HEK293T (cell line): ENCODE measurements around the gene PIAS1.
"Not testable (repeated sequence)": the region's sequence is repeated elsewhere in the genome, so short reads cannot be mapped to it uniquely, and the experiment has no call there.

ENCODE experiments used
- CTCF ChIA-PET: fragments of 350-600 bp; formaldehyde crosslinking; extraction: SDS; loops from one replicate; lab custom pipeline; 2021; ENCODE audit warnings: antibody characterized with exemption, inconsistent platforms; lab: Yijun Ruan, JAX
- POLR2A ChIA-PET: fragments of 350-600 bp; formaldehyde crosslinking; extraction: SDS; loops from one replicate; lab custom pipeline; 2020; ENCODE audit warnings: antibody characterized with exemption, inconsistent platforms; lab: Yijun Ruan, JAX
- DNase-seq: peaks from one replicate; pipeline ENCODE4 v3.0.0; 2012; ENCODE audit warnings: mixed read lengths; ENCODE audit errors: extremely low spot score
- ARNT ChIP-seq: fragments of 450-650 bp; IDR thresholded peaks from 2 replicates; pipeline ENCODE4 v1.6.1; 2017; ENCODE audit warnings: mild to moderate bottlenecking
- BHLHE40 ChIP-seq: fragments of 450-650 bp; IDR thresholded peaks from 2 replicates; pipeline ENCODE4 v1.6.1; 2016; ENCODE audit warnings: mild to moderate bottlenecking, moderate library complexity, borderline replicate concordance
- CTBP1 ChIP-seq: fragments of 450-650 bp; IDR thresholded peaks from 2 replicates; pipeline ENCODE4 v1.6.1; 2016; ENCODE audit warnings: borderline replicate concordance
- ELF4 ChIP-seq: fragments of 450-650 bp; IDR thresholded peaks from 2 replicates; pipeline ENCODE4 v1.6.1; 2017; ENCODE audit warnings: antibody characterized with exemption
- FOXA1 ChIP-seq: fragments of 450-650 bp; IDR thresholded peaks from 2 replicates; pipeline ENCODE4 v1.6.1; 2016; ENCODE audit warnings: mild to moderate bottlenecking
- FOXK2 ChIP-seq: fragments of 450-650 bp; IDR thresholded peaks from 2 replicates; pipeline ENCODE4 v1.6.1; 2016; ENCODE audit warnings: mild to moderate bottlenecking
- FOXM1 ChIP-seq: fragments of 450-650 bp; IDR thresholded peaks from 2 replicates; pipeline ENCODE4 v1.6.1; 2017; ENCODE audit warnings: mild to moderate bottlenecking, borderline replicate concordance
- HDGF ChIP-seq: fragments of 450-650 bp; IDR thresholded peaks from 2 replicates; pipeline ENCODE4 v1.6.1; 2017; ENCODE audit warnings: antibody characterized with exemption, borderline replicate concordance
- L3MBTL2 ChIP-seq: fragments of 450-650 bp; conservative IDR thresholded peaks from 2 replicates; pipeline ENCODE4 v1.6.1; 2016; ENCODE audit warnings: mild to moderate bottlenecking
- LEF1 ChIP-seq: fragments of 450-650 bp; IDR thresholded peaks from 2 replicates; pipeline ENCODE4 v1.6.1; 2017; ENCODE audit warnings: mild to moderate bottlenecking, borderline replicate concordance
- NFRKB ChIP-seq: fragments of 450-650 bp; IDR thresholded peaks from 2 replicates; pipeline ENCODE4 v1.6.1; 2016; ENCODE audit warnings: mild to moderate bottlenecking, moderate library complexity
- SP1 ChIP-seq: fragments of 450-650 bp; IDR thresholded peaks from 2 replicates; pipeline ENCODE4 v1.6.1; 2017
- SUZ12 ChIP-seq: fragments of 450-650 bp; IDR thresholded peaks from 2 replicates; pipeline ENCODE4 v1.6.1; 2016; ENCODE audit warnings: mild to moderate bottlenecking
- TARDBP ChIP-seq: fragments of 450-650 bp; IDR thresholded peaks from 2 replicates; pipeline ENCODE4 v1.6.1; 2016
- ZNF384 ChIP-seq: fragments of 450-650 bp; IDR thresholded peaks from 2 replicates; pipeline ENCODE4 v1.6.1; 2016
- TF ChIP-seq, protein P1 (sequence below): fragments of 450-650 bp; IDR thresholded peaks from 2 replicates; pipeline ENCODE4 v1.6.1; 2016

Gene PIAS1

DNA sequence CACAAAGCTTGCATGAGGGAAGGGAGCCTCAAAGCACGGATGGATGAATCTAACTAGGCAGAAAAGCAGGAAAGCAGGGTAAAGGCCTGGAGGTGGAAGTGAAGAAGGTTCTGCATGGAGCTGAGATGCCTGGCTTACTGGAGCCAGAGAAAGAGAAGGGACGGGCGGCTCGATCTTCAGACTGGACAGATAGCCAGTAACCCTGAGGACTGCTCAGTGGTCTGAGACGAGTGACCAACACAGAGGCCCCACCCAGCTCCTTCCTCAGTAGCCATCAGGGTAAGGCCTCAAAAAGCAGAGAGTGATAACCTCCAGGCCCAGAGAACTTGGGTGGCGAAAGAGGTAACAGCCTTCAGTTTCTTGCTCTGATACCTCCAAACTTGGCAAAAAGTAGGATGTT lies 169.1 kb downstream of the PIAS1 start:
- peak; percentile 2 for DNase-seq
- TF ChIP-seq CTBP1 = no peak
- TF ChIP-seq ELF4 = no peak
- no peak for TF ChIP-seq FOXK2
- TF ChIP-seq SP1 = no peak
- TF ChIP-seq L3MBTL2 = no peak
- TF ChIP-seq NFRKB = no peak
- TF ChIP-seq FOXA1 = no peak
- TF ChIP-seq TARDBP = no peak
- TF ChIP-seq ARNT = no peak
- ChIA-PET POLR2A (no interaction called here), CTCF (interaction anchor here (0.7 kb wide), 1 partner anchor 27 kb away, joined by 3 read pairs; no protein-coding TSS in a partner anchor)

GRCh38 chr15:68224108-68224507 lies 170.0 kb downstream of the PIAS1 start:
- CTCF ChIA-PET = interaction anchor here (0.6 kb wide), 1 partner anchor 29 kb away, joined by 4 read pairs; no protein-coding TSS in a partner anchor

DNA sequence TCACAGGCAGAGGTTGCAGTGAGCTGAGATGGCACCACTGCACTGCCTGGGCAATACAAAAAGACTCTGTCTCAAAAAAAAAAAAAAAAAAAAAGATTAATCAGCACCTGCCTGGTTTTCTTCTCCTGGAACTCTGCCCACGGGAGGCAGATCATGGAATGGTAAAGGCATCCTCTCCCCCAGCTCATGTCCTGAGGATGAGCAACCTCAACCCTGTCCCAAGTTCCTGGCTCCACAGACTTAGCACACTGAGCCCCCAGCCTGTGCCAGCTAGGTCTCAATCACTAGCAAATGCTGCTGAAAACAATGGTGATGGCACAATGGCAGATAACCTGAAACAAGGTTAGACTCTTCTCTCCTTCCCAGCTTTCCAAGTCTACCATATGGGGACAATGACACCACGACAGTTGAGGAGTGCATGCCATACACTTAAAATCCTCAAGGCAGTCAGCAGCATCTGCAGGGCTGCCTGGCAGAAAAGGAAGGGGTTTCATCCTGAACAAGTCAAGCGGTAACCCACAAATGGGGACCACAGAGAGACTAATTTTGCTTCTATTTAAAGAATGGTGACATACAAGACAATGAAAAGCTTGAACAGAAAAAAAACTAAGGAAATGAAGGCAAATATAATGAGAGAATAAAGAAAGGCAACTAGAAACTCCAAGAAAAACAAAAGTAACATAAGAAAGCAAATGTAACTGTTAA lies 170.6 kb downstream of the PIAS1 start:
- CTCF ChIA-PET = no interaction called here
- peak; percentile 4 for DNase-seq
- POLR2A ChIA-PET = interaction anchor here (1.4 kb wide), 1 partner anchor 53 kb away, joined by 4 read pairs; the partner anchor contains the start of gene FEM1B
- TF ChIP-seq FOXK2 = no peak
- no peak for TF ChIP-seq LEF1
- TF ChIP-seq SUZ12 = no peak
- TF ChIP-seq HDGF = no peak
- no peak for TF ChIP-seq SP1
- no peak for TF ChIP-seq FOXM1
- no peak for TF ChIP-seq ARNT
- TF ChIP-seq ELF4 = no peak

More at GRCh38 chr15:68224108-68224507, 170.0 kb downstream of the PIAS1 start:
- DNase-seq = no peak
- no peak for TF ChIP-seq BHLHE40
- TF ChIP-seq ZNF384 = no peak
- no peak for TF ChIP-seq CTBP1
- TF ChIP-seq FOXM1 = no peak
- TF ChIP-seq TARDBP = no peak
- TF ChIP-seq SUZ12 = no peak
- TF ChIP-seq SP1 = no peak
- no peak for TF ChIP-seq L3MBTL2
- no peak for TF ChIP-seq HDGF
- no peak for TF ChIP-seq ARNT
- TF ChIP-seq ELF4 = no peak
- TF ChIP-seq LEF1 = no peak
- no peak for TF ChIP-seq NFRKB
- TF ChIP-seq FOXA1 = no peak
- no peak for TF ChIP-seq FOXK2
- TF ChIP-seq, protein P1, sequence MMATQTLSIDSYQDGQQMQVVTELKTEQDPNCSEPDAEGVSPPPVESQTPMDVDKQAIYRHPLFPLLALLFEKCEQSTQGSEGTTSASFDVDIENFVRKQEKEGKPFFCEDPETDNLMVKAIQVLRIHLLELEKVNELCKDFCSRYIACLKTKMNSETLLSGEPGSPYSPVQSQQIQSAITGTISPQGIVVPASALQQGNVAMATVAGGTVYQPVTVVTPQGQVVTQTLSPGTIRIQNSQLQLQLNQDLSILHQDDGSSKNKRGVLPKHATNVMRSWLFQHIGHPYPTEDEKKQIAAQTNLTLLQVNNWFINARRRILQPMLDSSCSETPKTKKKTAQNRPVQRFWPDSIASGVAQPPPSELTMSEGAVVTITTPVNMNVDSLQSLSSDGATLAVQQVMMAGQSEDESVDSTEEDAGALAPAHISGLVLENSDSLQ = no peak
- POLR2A ChIA-PET = interaction anchor here (1.4 kb wide), 1 partner anchor 53 kb away, joined by 4 read pairs; the partner anchor contains the start of gene FEM1B

- DNase-seq, CTCF ChIA-PET: not testable (repeated sequence)
- POLR2A ChIA-PET = interaction anchor here (1.4 kb wide), 1 partner anchor 52 kb away, joined by 4 read pairs; the partner anchor contains the start of gene FEM1B
These were observed 171.3 kb downstream of the PIAS1 start for GRCh38 chr15:68225442-68225841.

- TF ChIP-seq NFRKB (no peak), TARDBP (no peak), BHLHE40 (no peak), LEF1 (no peak), FOXA1 (no peak), SUZ12 (no peak), FOXK2 (no peak), CTBP1 (no peak), FOXM1 (no peak), L3MBTL2 (no peak)
- peak; percentile 7 for DNase-seq
- CTCF ChIA-PET = interaction anchor here (0.5 kb wide), 1 partner anchor 33 kb away, joined by 6 read pairs; no protein-coding TSS in a partner anchor
- POLR2A ChIA-PET = interaction anchor here (1.2 to 3.2 kb wide), 5 partner anchors 43 to 387 kb away, joined by 3 to 14 read pairs (median 4); partner anchors contain the start of gene FEM1B
These were observed 173.6 kb downstream of the PIAS1 start for GRCh38 chr15:68227643-68228142.

- DNase-seq = peak; percentile 17
- POLR2A ChIA-PET = interaction anchor here (0.9 to 3.2 kb wide), 9 partner anchors 10 to 388 kb away, joined by 3 to 14 read pairs (median 4); partner anchors contain the start of gene FEM1B
- CTCF ChIA-PET = interaction anchor here (0.6 kb wide), 1 partner anchor 200 kb away, joined by 3 read pairs; no protein-coding TSS in a partner anchor
These were observed 174.2 kb downstream of the PIAS1 start for GRCh38 chr15:68228143-68228970.

DNA sequence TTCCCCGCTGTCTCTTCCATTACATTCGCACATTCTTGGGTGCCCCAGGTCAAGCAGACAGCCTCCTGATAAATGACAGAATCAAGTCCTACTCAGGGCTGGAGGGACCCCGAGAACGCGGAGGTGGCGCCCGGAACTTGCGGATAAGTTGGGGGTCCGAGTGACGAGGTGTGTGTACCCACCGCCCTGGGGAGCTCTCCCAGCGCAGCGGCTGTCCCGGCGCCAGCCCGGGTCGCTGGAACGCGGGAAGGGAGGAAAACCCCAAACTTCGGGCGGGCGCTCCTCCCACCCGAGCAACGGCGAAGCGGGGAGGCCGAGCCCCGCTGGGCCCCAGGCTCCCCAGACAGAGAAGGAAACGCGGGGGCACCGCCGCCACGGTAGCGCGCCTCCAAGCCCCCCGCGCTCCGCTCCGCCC lies 174.9 kb downstream of the PIAS1 start:
- CTCF ChIA-PET = interaction anchor here (0.6 kb wide), 1 partner anchor 200 kb away, joined by 3 read pairs; no protein-coding TSS in a partner anchor

More at GRCh38 chr15:68228143-68228970, 174.2 kb downstream of the PIAS1 start:
- TF ChIP-seq L3MBTL2 = no peak
- no peak for TF ChIP-seq ELF4
- TF ChIP-seq TARDBP = no peak
- TF ChIP-seq HDGF = peak; percentile 78; the same call in 1 of the 2 replicates
- TF ChIP-seq NFRKB = no peak
- no peak for TF ChIP-seq FOXK2

More for the DNA sequence above, 174.9 kb downstream of the PIAS1 start:
- no peak for DNase-seq
- peak; percentile 88 for TF ChIP-seq L3MBTL2
- TF ChIP-seq, protein P1 = no peak
- POLR2A ChIA-PET = interaction anchor here (0.9 to 3.2 kb wide), 7 partner anchors 10 to 261 kb away, joined by 3 to 14 read pairs (median 3); partner anchors contain the start of gene FEM1B
